ACC112 (cell line): ENCODE measurements around the gene C10orf71.

Source experiments
- H2AFZ ChIP-seq: fragments of 200-600 bp; sonication (generic); one replicate; pipeline ENCODE4 v1.6.0; 2017; ENCODE audit warnings: antibody characterized with exemption, low read length; ENCODE audit not compliant: unreplicated experiment
- H3K27ac ChIP-seq: fragments of 200-600 bp; sonication (generic); 2 replicates; pipeline ENCODE4 v1.5.1; 2014; ENCODE audit warnings: low read depth, mild to moderate bottlenecking, antibody characterized with exemption, low read length, moderate library complexity
- H3K27me3 ChIP-seq: fragments of 200-600 bp; sonication (generic); 2 replicates; pipeline ENCODE4 v1.6.1; 2014; ENCODE audit warnings: mild to moderate bottlenecking, antibody characterized with exemption, low read length, moderate library complexity, mixed read lengths; ENCODE audit not compliant: insufficient read depth
- H3K36me3 ChIP-seq: fragments of 200-600 bp; sonication (generic); 2 replicates; pipeline ENCODE4 v1.6.1; 2016; ENCODE audit warnings: mild to moderate bottlenecking, antibody characterized with exemption, low read length, moderate library complexity, mixed read lengths; ENCODE audit not compliant: insufficient read depth
- H3K4me1 ChIP-seq: fragments of 200-600 bp; sonication (generic); one replicate; pipeline ENCODE4 v1.6.1; 2016; ENCODE audit warnings: low read length, mixed read lengths; ENCODE audit not compliant: insufficient read depth, unreplicated experiment, control insufficient read depth
- H3K4me3 ChIP-seq: fragments of 200-600 bp; sonication (generic); 2 replicates; pipeline ENCODE4 v1.5.1; 2014; ENCODE audit warnings: mild to moderate bottlenecking, low read depth, low read length
- H3K79me2 ChIP-seq: fragments of 200-600 bp; sonication (generic); one replicate; pipeline ENCODE4 v1.6.0; 2016; ENCODE audit warnings: low read length; ENCODE audit not compliant: control insufficient read depth, unreplicated experiment, insufficient read depth

C10orf71 gene

GRCh38 chr10:49298983-49299815 is at the start of gene C10orf71:
Gene C10orf71 (plus strand): TSS chr10:49299170. CDS start chr10:49322546, 23,376 bp downstream.
- no peak within 1 kb of the TSS for H2AFZ ChIP-seq
- no peaks in the 10 kb centered on the region for H3K79me2 ChIP-seq
- H3K4me3 ChIP-seq = no peak within 1 kb of the TSS
- H3K27ac ChIP-seq = no peak within 1 kb of the TSS
- peaks cover 53% of the 10 kb centered on the region for H3K27me3 ChIP-seq
- H3K36me3 ChIP-seq = no peaks in the 10 kb centered on the region
- H3K4me1 ChIP-seq = no peaks in the 10 kb centered on the region

- H3K27me3 ChIP-seq = peaks cover 40% of the 10 kb centered on the region
- no peak overlapping the region for H3K4me3 ChIP-seq
- H3K36me3 ChIP-seq = no peaks in the 10 kb centered on the region
- no peak overlapping the region for H3K27ac ChIP-seq
- H2AFZ ChIP-seq = no peak overlapping the region
- H3K4me1 ChIP-seq = no peaks in the 10 kb centered on the region
- no peaks in the 10 kb centered on the region for H3K79me2 ChIP-seq
Observed at GRCh38 chr10:49252313-49253034, 46.5 kb upstream of the C10orf71 start.

GRCh38 chr10:49253340-49253906 is 45.5 kb upstream of the C10orf71 start:
- Histone ChIP-seq H3K4me1 (no peaks in the 10 kb centered on the region), H3K4me3 (no peak overlapping the region), H2AFZ (no peak overlapping the region), H3K36me3 (no peaks in the 10 kb centered on the region), H3K79me2 (no peaks in the 10 kb centered on the region), H3K27ac (no peak overlapping the region), H3K27me3 (peaks cover 49% of the 10 kb centered on the region)

DNA sequence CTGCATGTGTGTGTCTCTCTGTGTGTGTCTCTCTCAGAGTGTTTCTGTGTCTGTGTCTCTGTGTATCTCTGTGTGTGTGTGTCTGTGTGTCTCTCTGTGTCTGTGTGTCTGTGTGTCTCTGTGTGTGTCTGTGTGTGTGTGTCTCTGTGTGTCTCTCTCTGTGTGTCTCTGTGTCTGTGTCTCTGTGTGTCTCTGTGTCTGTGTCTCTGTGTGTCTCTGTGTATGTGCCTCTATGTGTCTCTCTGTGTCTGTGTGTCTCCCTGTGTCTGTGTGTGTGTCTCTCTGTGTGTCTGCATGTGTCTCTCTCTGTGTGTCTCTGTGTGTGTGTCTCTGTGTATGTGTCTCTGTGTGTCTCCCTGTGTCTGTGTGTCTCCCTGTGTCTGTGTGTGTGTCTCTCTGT is 44.8 kb upstream of the C10orf71 start:
- Histone ChIP-seq H3K4me3 (no peak overlapping the region), H3K36me3 (no peaks in the 10 kb centered on the region), H3K27me3 (peaks cover 53% of the 10 kb centered on the region), H3K4me1 (no peaks in the 10 kb centered on the region), H3K27ac (no peak overlapping the region), H2AFZ (no peak overlapping the region), H3K79me2 (no peaks in the 10 kb centered on the region)

DNA sequence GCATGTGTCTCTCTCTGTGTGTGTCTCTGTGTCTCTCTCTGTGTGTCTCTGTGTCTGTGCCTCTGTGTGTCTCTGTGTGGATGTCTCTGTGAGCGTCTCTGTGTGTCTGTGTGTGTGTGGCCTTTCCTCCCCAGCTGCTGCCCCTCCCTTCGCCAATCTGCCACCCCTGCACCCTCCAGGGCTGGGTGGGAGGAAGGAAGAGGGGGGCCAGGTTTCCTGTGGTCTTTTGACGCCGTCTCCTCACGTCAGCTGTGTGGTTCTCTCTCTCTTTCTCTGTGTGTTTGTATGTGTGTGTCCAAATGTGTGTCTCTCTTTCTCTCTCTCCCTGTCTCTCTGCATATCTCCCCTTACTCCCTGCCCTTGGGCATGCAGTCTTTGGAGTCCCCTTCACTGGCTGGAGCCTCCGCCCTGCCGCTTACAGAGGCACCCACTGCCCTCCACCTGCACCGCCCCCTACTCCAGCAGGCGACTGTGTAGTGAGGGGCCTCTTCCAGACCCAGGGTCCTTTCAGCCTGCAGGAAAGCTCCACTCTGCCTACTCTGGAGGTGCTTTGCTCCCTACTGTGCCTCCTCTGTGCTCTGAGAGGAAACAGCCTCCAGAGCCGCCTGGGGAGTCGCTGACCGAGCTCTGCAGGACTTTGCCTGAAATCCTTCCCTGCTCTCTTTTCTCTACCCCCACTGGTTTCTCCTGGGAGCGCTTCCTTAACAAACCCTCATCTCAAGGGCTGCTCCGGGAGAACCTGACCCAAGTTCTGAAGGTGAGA is 44.2 kb upstream of the C10orf71 start:
- Histone ChIP-seq H3K36me3 (no peaks in the 10 kb centered on the region), H3K27ac (no peak overlapping the region), H3K27me3 (peaks cover 59% of the 10 kb centered on the region), H3K4me1 (no peaks in the 10 kb centered on the region), H3K79me2 (no peaks in the 10 kb centered on the region), H2AFZ (no peak overlapping the region), H3K4me3 (no peak overlapping the region)

DNA sequence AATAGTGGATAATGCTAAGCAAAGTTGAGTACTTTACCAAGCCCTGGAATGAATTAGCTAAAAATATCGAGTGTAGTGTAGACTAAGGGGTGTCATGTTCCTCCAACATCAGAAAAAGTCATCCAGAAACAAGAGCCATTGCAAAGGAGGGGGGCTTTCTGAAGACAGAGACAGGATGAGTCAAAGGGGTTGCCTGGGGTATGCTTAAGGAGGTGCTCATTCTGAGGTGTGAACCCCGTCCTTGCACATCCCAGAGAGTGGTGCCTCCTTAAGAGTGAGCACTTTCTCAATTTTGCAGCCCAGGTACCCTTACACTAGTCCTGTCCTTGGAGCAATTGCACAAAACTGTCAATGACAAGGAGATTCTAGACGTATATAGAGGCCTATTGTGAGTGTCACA is 43.1 kb upstream of the C10orf71 start:
- Histone ChIP-seq H3K27me3 (peaks cover 70% of the 10 kb centered on the region), H3K4me1 (no peaks in the 10 kb centered on the region), H3K27ac (no peak overlapping the region), H3K36me3 (no peaks in the 10 kb centered on the region), H3K79me2 (no peaks in the 10 kb centered on the region), H3K4me3 (no peak overlapping the region), H2AFZ (no peak overlapping the region)

DNA sequence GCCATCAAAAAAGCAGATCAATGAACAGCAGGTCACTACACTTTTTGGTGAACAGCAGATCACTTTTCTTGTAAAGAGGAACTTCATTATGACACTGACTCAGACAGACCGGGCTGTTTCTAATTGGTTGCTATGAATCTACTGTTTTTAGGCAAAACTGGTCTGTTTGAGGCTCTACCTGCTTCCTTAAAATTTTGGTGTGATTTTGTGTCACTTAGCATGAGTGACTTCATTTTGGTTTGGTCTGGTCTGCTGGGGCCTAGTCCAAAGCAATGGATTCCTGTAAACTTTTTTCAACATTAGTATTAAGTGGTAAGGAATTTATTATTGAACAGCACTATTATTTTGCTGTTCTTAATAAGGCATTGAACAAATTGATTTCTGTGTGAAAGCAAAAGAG is 41.8 kb upstream of the C10orf71 start:
- Histone ChIP-seq H3K27ac (no peak overlapping the region), H2AFZ (no peak overlapping the region)

GRCh38 chr10:49257626-49258349 is 41.2 kb upstream of the C10orf71 start:
- H3K4me1 ChIP-seq = no peaks in the 10 kb centered on the region

More for the DNA sequence above, 41.8 kb upstream of the C10orf71 start:
- peaks cover 82% of the 10 kb centered on the region for H3K27me3 ChIP-seq
- no peak overlapping the region for H3K4me3 ChIP-seq
- no peaks in the 10 kb centered on the region for H3K4me1 ChIP-seq
- H3K79me2 ChIP-seq = no peaks in the 10 kb centered on the region
- H3K36me3 ChIP-seq = no peaks in the 10 kb centered on the region

GRCh38 chr10:49258350-49258683 is 40.7 kb upstream of the C10orf71 start:
- Histone ChIP-seq H3K4me1 (no peaks in the 10 kb centered on the region), H3K79me2 (no peaks in the 10 kb centered on the region), H3K27ac (no peak overlapping the region), H3K4me3 (no peak overlapping the region), H3K27me3 (peaks cover 87% of the 10 kb centered on the region), H2AFZ (no peak overlapping the region), H3K36me3 (no peaks in the 10 kb centered on the region)

More at GRCh38 chr10:49257626-49258349, 41.2 kb upstream of the C10orf71 start:
- H2AFZ ChIP-seq = no peak overlapping the region
- H3K27me3 ChIP-seq = peaks cover 88% of the 10 kb centered on the region
- no peak overlapping the region for H3K4me3 ChIP-seq
- H3K27ac ChIP-seq = no peak overlapping the region
- no peaks in the 10 kb centered on the region for H3K36me3 ChIP-seq
- H3K79me2 ChIP-seq = no peaks in the 10 kb centered on the region
